ENCODE data around the gene AGO1.

DNA sequence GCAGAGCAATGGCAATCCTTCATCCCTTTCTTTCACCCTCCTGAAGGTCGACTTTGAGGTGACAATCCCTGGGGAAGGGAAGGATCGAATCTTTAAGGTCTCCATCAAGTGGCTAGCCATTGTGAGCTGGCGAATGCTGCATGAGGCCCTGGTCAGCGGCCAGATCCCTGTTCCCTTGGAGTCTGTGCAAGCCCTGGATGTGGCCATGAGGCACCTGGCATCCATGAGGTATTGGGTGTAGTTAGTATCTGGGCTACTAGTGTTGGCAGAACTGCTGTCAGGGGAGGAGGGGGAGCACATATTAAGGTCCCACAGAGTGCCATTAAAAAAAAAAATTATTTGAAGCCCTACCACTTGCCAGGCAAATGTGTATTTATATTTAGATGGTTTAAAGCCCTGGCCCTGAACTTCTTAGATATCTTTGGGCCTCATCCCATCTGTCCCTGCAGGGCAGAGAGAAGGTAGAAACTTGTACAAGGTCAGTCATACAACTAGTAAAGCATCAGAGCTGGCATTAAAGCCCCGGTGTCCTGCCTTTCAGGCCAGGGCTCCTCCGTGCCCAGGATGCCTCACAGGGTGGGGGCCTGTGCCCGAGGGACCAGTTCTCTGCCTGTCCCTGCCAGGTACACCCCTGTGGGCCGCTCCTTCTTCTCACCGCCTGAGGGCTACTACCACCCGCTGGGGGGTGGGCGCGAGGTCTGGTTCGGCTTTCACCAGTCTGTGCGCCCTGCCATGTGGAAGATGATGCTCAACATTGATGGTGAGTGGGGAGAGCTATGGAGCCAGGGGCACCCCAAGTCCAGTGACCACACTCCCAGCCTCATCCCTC, 10.3 kb downstream of the AGO1 start:
- TF ChIP-seq, protein P1, sequence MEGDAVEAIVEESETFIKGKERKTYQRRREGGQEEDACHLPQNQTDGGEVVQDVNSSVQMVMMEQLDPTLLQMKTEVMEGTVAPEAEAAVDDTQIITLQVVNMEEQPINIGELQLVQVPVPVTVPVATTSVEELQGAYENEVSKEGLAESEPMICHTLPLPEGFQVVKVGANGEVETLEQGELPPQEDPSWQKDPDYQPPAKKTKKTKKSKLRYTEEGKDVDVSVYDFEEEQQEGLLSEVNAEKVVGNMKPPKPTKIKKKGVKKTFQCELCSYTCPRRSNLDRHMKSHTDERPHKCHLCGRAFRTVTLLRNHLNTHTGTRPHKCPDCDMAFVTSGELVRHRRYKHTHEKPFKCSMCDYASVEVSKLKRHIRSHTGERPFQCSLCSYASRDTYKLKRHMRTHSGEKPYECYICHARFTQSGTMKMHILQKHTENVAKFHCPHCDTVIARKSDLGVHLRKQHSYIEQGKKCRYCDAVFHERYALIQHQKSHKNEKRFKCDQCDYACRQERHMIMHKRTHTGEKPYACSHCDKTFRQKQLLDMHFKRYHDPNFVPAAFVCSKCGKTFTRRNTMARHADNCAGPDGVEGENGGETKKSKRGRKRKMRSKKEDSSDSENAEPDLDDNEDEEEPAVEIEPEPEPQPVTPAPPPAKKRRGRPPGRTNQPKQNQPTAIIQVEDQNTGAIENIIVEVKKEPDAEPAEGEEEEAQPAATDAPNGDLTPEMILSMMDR (IDR thresholded peaks at IDR 0.05), result no peak
- no peak for TF ChIP-seq ZFX (IDR thresholded peaks at IDR 0.05; ENCODE audit: borderline replicate concordance)
